H1 (cell line): ENCODE measurements around the gene USP10. TPM values are rescaled to one million over a fixed set of nuclear protein-coding genes. Genes with fewer than 3 reads are reported as not detected.

ENCODE experiments used
- ATF2 ChIP-seq: IDR thresholded peaks from 2 replicates; pipeline ENCODE4 v1.6.1; 2012; ENCODE audit warnings: low read length, inconsistent platforms
- CHD7 ChIP-seq: fragments of 300-600 bp; sonication (generic); IDR thresholded peaks from 2 replicates; pipeline ENCODE4 v1.7.1; 2012; ENCODE audit warnings: low read length, moderate library complexity, mild to moderate bottlenecking, inconsistent platforms; ENCODE audit not compliant: insufficient replicate concordance
- MAFK ChIP-seq: IDR thresholded peaks from 2 replicates; pipeline ENCODE4 v1.6.1; 2012; ENCODE audit warnings: low read depth, mild to moderate bottlenecking, improper control_type of control experiment, low read length
- polyA plus RNA-seq, 7 experiments: library from polyadenylated mRNA; depleted of rRNA in 3 of 7; stranded (reverse) in 5 of 7; unstranded in 2 of 7; fragments of >200 nt in 5 of 7; fragments of 200-250 nt in 2 of 7; gene quantifications; 1 replicate in 5 of 7; 2 replicates in 1 of 7; 4 replicates in 1 of 7; pipeline versions ENCODE4 v1.2.1 to v1.2.3, GENCODE V29; 2011 to 2013; ENCODE audit warnings: missing spikeins in 2 of 7, mixed read lengths in 2 of 7
- total RNA-seq: library from RNA; stranded (reverse); fragmentation: NEBNext Ultra II Directional; extraction: Animal tissue kit (Norgen Biotek cat#: 25700); gene quantifications from 2 replicates; pipeline ENCODE4 v1.2.1, GENCODE V29; 2021

Gene USP10
- total and polyA plus RNA-seq, 2 of the 8 experiments (the other 6 are each of a cell fraction or from before 2014, with no cell fraction given): 171 to 195 TPM

GRCh38 chr16:84780063-84780462, 80.3 kb downstream of the USP10 start (continued):
- TF ChIP-seq CHD7: no peak
- no peak for TF ChIP-seq ATF2
- TF ChIP-seq MAFK: no peak
